GDM1 (cell line): ENCODE data around the gene CAMK2D.
"Not testable (repeated sequence)": the region's sequence is repeated elsewhere in the genome, so short reads cannot be mapped to it uniquely, and the experiment has no call there.

Experiments used
- DNase-seq: peaks from one replicate; lab custom pipeline; 2025; lab: John Stamatoyannopoulos, UW

The CAMK2D gene

DNA sequence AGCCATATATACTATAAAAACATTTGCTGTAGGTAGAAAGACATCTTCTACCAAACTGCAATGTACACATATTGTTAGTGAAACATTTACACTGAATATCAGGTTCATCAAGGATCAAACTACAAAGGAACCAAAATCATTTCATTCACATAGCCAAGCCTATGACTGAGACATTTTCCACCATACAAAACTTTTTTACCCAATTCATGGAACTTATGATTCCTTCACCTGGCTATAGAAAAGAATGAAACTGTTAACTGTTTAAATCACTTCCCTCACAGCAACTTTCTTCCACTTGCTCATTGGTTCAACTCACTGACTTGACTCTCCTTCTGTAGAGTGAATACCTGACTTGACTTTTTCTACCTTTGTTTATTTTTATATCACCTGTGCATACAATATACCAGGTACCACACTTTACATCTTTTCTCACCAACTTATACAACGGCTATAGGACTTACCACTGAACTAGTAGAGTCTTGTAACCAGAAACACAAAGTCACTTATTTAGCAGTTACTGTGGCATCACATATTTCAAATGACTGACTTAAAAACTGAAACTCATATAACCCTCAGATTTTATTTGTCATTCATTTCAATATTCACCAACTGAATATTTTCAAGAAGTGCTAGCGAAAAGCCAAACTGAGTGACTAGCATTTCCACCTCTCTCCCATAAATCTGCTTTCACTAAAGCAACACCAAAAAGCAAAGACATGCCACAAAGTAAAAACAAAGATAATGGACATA lies 30.9 kb downstream of the CAMK2D start:
- DNase-seq = no peak

DNA sequence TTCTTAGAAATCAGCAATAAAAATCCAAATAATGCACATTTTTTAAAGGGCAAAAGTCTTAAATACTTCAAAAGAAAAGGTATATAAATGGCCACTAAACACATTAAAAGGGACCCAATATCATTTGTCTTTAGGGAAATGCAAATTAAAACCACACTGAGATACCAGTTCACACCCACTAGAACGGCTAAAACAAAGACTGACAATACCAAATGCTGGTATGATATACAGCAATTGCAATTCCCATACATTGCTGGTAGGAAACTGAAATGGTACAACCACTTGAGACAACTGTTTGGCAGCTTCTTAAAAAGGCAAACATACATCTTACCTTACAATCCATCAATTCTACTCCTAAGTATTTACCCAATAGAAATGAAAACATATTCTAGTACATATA lies 33.7 kb downstream of the CAMK2D start:
- DNase-seq = no peak

GRCh38 chr4:113725963-113726362 lies 35.6 kb downstream of the CAMK2D start:
- DNase-seq = no peak

GRCh38 chr4:113718252-113718651 lies 43.3 kb downstream of the CAMK2D start:
- DNase-seq = no peak

- DNase-seq = no peak
Measured at GRCh38 chr4:113711883-113712662, 49.5 kb downstream of the CAMK2D start.

GRCh38 chr4:113708250-113708649 lies 53.3 kb downstream of the CAMK2D start:
- no peak for DNase-seq

- no peak for DNase-seq
Measured at GRCh38 chr4:113707048-113707447, 54.5 kb downstream of the CAMK2D start.

- not testable (repeated sequence) for DNase-seq
Measured at GRCh38 chr4:113705097-113705496, 56.4 kb downstream of the CAMK2D start.

DNA sequence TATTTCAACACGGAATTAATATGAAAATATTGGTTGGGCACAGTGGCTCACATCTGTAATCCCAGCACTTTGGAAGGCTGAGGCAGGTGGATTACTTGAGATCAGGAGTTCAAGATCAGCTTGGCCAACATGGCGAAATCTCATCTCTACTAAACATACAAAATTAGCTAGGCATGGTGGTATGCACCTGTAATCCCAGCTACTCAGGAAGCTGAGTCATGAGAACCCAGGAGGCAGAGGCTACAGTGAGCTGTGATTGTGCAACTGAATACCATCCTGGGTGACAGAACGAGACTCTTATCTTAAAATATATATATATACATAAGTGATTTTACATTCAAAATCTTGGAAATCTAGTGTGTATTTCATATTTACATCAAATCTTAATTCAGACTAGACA lies 58.9 kb downstream of the CAMK2D start:
- DNase-seq = not testable (repeated sequence)

- no peak for DNase-seq
Measured at GRCh38 chr4:113701169-113701568, 60.4 kb downstream of the CAMK2D start.

DNA sequence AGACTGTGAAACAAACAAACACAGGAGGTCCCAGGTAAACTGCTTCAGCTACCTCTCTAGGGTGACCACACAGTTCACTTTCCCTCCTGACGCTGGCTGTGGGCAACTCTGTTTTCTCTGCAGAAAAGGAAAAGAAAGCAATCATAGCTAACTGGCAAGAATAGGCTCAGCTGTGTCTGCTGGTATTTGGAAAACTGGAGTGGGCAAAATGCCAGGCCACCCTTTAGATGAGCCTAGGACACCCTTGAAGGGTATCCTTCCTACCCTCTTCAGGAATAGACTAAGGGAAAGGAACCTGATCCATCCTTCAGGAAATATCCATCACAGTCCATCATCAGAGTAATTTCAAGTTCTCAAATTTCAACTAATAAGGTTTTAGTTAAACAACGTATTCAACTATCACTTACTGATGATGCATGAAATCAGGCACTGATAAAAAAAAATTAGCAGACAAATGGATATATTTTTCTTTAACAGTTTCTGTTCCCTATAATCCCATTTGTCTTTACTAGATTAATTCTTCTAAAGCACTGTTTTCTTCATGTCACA lies 60.9 kb downstream of the CAMK2D start:
- DNase-seq = no peak

DNA sequence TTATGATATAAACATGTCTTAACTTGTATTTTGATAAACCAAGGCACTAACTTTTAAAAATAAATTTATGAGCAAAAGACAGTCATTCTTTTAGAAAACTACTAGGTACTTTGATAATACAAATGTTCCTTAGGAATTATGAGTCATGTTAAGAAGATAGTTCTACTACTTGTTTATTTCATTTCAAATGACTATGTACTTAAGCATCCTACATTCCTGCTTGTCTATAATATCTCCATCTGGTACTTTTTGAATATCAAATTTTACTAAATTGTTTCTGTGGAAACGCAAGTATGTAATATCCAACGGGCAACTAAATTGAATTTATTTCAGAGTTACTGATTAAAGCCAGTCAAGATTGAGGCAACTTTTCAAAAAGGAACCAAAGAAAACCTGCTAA lies 61.8 kb downstream of the CAMK2D start:
- no peak for DNase-seq

DNA sequence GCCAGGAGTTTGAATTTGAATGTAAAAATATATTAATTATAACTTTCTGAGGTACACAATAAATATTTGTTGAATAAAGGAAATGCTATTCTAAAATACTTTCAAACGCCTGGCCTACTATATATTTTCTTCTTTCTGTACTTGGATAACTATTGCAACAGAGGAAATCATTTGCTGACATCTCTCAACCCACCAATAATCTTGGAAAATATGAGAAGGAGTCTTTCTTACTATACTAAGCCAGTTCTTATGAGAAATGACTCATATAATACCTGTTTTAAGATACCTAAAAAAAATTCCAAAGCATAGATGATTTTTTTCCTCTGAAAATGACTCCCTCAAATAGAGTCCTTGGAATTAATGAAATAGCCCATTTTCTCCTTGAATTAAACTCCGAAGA lies 64.1 kb downstream of the CAMK2D start:
- no peak for DNase-seq

GRCh38 chr4:113695328-113696169 lies 66.0 kb downstream of the CAMK2D start:
- DNase-seq = no peak

- no peak for DNase-seq
Measured at GRCh38 chr4:113694008-113694407, 67.5 kb downstream of the CAMK2D start.

DNA sequence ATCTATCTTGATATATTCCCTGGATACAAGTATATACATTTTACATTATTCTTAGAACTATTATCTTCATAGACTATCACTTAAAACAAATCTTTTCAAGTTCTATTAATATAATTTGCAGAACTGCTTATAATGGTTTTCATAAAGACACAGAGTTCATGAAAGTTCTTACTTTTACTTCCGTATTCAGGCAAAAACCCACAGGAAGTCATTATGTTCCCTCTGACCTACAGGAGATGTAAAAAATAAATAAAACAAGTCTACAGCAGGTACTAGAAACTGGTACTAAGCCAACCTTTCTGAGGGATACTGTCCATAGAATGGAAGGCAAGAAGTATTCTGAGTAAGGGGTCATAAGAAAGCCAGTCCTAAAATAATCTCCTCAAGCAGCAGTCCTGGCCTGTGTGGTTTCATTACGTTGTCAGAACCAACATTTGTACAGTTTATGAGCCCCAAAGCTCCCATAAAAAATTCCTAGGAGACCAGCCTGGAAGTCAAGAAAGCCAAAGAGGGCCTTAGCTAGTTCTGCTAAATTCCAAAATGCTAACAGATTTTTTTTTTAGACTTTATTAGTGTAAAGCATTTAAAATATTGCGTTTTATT lies 68.6 kb downstream of the CAMK2D start:
- no peak for DNase-seq

GRCh38 chr4:113691676-113692075 lies 69.9 kb downstream of the CAMK2D start:
- DNase-seq = no peak

- DNase-seq = no peak
Measured at GRCh38 chr4:113689394-113689793, 72.1 kb downstream of the CAMK2D start.

- no peak for DNase-seq
Measured at GRCh38 chr4:113687067-113687718, 74.3 kb downstream of the CAMK2D start.

- not testable (repeated sequence) for DNase-seq
Measured at GRCh38 chr4:113685157-113685556, 76.4 kb downstream of the CAMK2D start.

DNA sequence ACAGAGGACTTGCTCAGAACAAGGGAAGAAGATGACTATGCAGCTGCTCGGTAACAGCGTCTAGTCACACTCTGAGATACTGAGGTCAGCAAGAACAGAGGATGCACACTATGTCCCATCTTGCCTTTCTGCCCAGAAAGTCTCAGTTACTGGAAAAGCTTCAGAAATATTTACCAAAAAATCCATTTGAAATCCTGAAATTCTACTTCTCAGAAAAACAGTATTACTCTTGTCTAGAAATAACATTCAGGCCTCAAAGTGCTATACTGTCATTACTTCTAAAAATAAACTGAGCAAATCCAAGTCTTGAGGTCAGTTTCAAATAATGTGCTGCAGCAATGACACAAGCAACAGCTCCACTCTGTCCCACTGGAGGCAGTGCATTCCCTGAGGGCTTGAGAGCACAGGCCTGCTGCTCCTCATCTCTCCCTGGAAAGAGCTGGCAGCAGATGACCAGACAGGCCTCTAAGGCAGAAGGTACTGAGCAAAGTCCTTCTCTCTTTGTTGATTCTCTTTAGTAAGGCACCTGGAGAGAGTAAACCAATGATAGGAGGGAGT lies 76.9 kb downstream of the CAMK2D start:
- DNase-seq = no peak
